ENCODE data around the gene KRTAP3-3.

- TF ChIP-seq, protein P1, sequence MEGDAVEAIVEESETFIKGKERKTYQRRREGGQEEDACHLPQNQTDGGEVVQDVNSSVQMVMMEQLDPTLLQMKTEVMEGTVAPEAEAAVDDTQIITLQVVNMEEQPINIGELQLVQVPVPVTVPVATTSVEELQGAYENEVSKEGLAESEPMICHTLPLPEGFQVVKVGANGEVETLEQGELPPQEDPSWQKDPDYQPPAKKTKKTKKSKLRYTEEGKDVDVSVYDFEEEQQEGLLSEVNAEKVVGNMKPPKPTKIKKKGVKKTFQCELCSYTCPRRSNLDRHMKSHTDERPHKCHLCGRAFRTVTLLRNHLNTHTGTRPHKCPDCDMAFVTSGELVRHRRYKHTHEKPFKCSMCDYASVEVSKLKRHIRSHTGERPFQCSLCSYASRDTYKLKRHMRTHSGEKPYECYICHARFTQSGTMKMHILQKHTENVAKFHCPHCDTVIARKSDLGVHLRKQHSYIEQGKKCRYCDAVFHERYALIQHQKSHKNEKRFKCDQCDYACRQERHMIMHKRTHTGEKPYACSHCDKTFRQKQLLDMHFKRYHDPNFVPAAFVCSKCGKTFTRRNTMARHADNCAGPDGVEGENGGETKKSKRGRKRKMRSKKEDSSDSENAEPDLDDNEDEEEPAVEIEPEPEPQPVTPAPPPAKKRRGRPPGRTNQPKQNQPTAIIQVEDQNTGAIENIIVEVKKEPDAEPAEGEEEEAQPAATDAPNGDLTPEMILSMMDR (IDR thresholded peaks at IDR 0.05; ENCODE audit: borderline replicate concordance, extremely low read depth, low read length, poor library complexity, severe bottlenecking) = no peak
- no peak for TF ChIP-seq EZH2 (IDR thresholded peaks at IDR 0.05; ENCODE audit: borderline replicate concordance, low read depth, low read length, severe bottlenecking)
Measured at GRCh38 chr17:40995116-40995515, 1.2 kb upstream of the KRTAP3-3 start.
